Neural cell (in vitro differentiated cells): Measurements from ENCODE around the gene SDC4. TPM values are rescaled to one million over a fixed set of nuclear protein-coding genes. Genes with fewer than 3 reads are reported as not detected.

Source experiments
- H2AFZ ChIP-seq: fragments of 200-600, 300-800 bp; sonication (generic), shearing (Covaris generic); 2 replicates; pipeline ENCODE4 v1.6.0; 2014; ENCODE audit warnings: low read depth, mild to moderate bottlenecking, antibody characterized with exemption, low read length, moderate library complexity
- H3F3A ChIP-seq: fragments of 200-600 bp; shearing (Covaris generic); 2 replicates; pipeline ENCODE4 v1.6.1; 2016; ENCODE audit warnings: mild to moderate bottlenecking, moderate library complexity, mixed read lengths, antibody characterized with exemption, low read length; ENCODE audit not compliant: insufficient read depth, poor library complexity, severe bottlenecking
- H3K27ac ChIP-seq: fragments of 200-600, 300-800 bp; sonication (generic), shearing (Covaris generic); 2 replicates; pipeline ENCODE4 v1.5.1; 2014; ENCODE audit warnings: mild to moderate bottlenecking, low read length, moderate library complexity
- H3K27me3 ChIP-seq: fragments of 300-800, 200-600 bp; sonication (generic), shearing (Covaris generic); 2 replicates; pipeline ENCODE4 v1.6.0; 2014; ENCODE audit warnings: mild to moderate bottlenecking, low read depth, low read length, moderate library complexity; ENCODE audit not compliant: insufficient read depth
- H3K36me3 ChIP-seq: fragments of 300-800, 200-600 bp; sonication (generic), shearing (Covaris generic); 2 replicates; pipeline ENCODE4 v1.5.1; 2014; ENCODE audit warnings: mild to moderate bottlenecking, antibody characterized with exemption, low read length, moderate library complexity; ENCODE audit not compliant: insufficient read depth
- H3K4me2 ChIP-seq: fragments of 300-800, 200-600 bp; sonication (generic), shearing (Covaris generic); 2 replicates; pipeline ENCODE4 v1.6.0; 2014; ENCODE audit warnings: mild to moderate bottlenecking, low read length
- H3K4me3 ChIP-seq: fragments of 300-800, 200-600 bp; sonication (generic), shearing (Covaris generic); 2 replicates; pipeline ENCODE4 v1.5.1; 2014; ENCODE audit warnings: mild to moderate bottlenecking, low read length, moderate library complexity
- H3K79me2 ChIP-seq: fragments of 200-600 bp; shearing (Covaris generic); replicated peaks from 2 replicates; pipeline ENCODE4 v1.6.0; 2014; ENCODE audit warnings: mild to moderate bottlenecking, low read length, moderate library complexity; ENCODE audit not compliant: insufficient read depth
- H3K9ac ChIP-seq: fragments of 300-800, 200-600 bp; sonication (generic), shearing (Covaris generic); 2 replicates; pipeline ENCODE4 v1.6.1; 2016; ENCODE audit warnings: mild to moderate bottlenecking, low read length, mixed read lengths
- H3K9me2 ChIP-seq: fragments of 200-600 bp; shearing (Covaris generic); 2 replicates; pipeline ENCODE4 v1.6.1; 2016; ENCODE audit warnings: mild to moderate bottlenecking, low read length, mixed read lengths; ENCODE audit not compliant: insufficient read depth
- H3K9me3 ChIP-seq: fragments of 200-600, 300-800 bp; sonication (generic), shearing (Covaris generic); 2 replicates; pipeline ENCODE4 v1.6.1; 2016; ENCODE audit warnings: mild to moderate bottlenecking, mixed run types, low read length, moderate library complexity, mixed read lengths
- H4K20me1 ChIP-seq: fragments of 200-600 bp; shearing (Covaris generic); 2 replicates; pipeline ENCODE4 v1.6.1; 2016; ENCODE audit warnings: mild to moderate bottlenecking, mixed run types; ENCODE audit not compliant: insufficient read depth
- EP300 ChIP-seq: fragments of 450-650 bp; conservative IDR thresholded peaks from 2 replicates; pipeline ENCODE4 v1.6.1; 2014; ENCODE audit warnings: antibody characterized with exemption, mild to moderate bottlenecking, moderate library complexity; ENCODE audit not compliant: poor library complexity, severe bottlenecking
- EZH2 ChIP-seq: fragments of 200-600, 300-800 bp; shearing (Covaris generic), sonication (generic); IDR thresholded peaks from 2 replicates; pipeline ENCODE4 v1.6.1; 2014; ENCODE audit warnings: antibody characterized with exemption, low read length, borderline replicate concordance, mild to moderate bottlenecking; ENCODE audit not compliant: insufficient read depth, poor library complexity, severe bottlenecking
- MXI1 ChIP-seq: fragments of 450-650 bp; conservative IDR thresholded peaks from 2 replicates; pipeline ENCODE4 v1.6.1; 2014; ENCODE audit warnings: antibody characterized with exemption, mild to moderate bottlenecking; ENCODE audit not compliant: poor library complexity, severe bottlenecking
- POLR2AphosphoS5 ChIP-seq: IDR thresholded peaks from 2 replicates; pipeline ENCODE4 v1.6.1; 2012
- RAD21 ChIP-seq: fragments of 450-650 bp; conservative IDR thresholded peaks from 2 replicates; pipeline ENCODE4 v1.6.1; 2014; ENCODE audit warnings: antibody characterized with exemption, mild to moderate bottlenecking, moderate library complexity
- SMC3 ChIP-seq: fragments of 450-650 bp; conservative IDR thresholded peaks from 2 replicates; pipeline ENCODE4 v1.6.1; 2014; ENCODE audit warnings: antibody characterized with exemption, mild to moderate bottlenecking, moderate library complexity; ENCODE audit not compliant: poor library complexity
- TAF1 ChIP-seq: IDR thresholded peaks from 2 replicates; pipeline ENCODE4 v1.6.1; 2012; ENCODE audit warnings: low read depth
- polyA plus RNA-seq: library from polyadenylated mRNA; depleted of rRNA; stranded (reverse); fragments of >200 nt; gene quantifications from 2 replicates; pipeline ENCODE4 v1.2.3, GENCODE V29; 2014
- TF ChIP-seq, protein P1 (sequence below): IDR thresholded peaks from 2 replicates; pipeline ENCODE4 v1.6.1; 2012; ENCODE audit warnings: borderline replicate concordance
- TF ChIP-seq, protein P2 (sequence below): fragments of 450-650 bp; IDR thresholded peaks from 2 replicates; pipeline ENCODE4 v1.5.1; 2014; ENCODE audit warnings: antibody characterized with exemption, mild to moderate bottlenecking, moderate library complexity; ENCODE audit not compliant: poor library complexity, severe bottlenecking

Gene SDC4
- polyA plus RNA-seq, 1 donor from 2014 or later: not detected

DNA sequence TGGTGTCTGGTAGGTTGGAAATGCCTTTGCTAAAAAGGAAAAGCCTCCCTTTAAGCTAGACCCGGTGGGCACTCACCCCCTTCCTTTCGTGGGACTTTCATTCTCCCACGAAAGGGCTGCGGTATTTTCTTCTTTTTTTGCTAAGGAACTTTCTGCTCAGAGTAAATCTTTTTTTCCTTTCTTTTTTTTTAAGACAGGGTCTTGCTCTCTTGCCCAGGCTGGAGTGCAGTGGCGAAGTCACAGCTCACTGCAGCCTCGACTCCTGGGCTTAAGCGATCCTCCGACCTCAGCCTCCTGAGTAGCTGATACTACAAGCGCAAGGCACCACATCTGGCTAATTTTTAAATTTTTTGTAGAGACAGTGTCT is 25.9 kb upstream of the SDC4 start:
- H3K4me3 ChIP-seq: no peak overlapping the region
- H2AFZ ChIP-seq: no peak overlapping the region
- H3K9me2 ChIP-seq: no peaks in the 10 kb centered on the region
- no peak overlapping the region for H3K9ac ChIP-seq
- no peaks in the 10 kb centered on the region for H3K27me3 ChIP-seq
- no peaks in the 10 kb centered on the region for H3K36me3 ChIP-seq
- H3K79me2 ChIP-seq: no peaks in the 10 kb centered on the region
- TF ChIP-seq POLR2AphosphoS5 (no peak), RAD21 (no peak), MXI1 (no peak), SMC3 (no peak), EZH2 (no peak), EP300 (no peak), TAF1 (no peak)
- TF ChIP-seq, protein P1, sequence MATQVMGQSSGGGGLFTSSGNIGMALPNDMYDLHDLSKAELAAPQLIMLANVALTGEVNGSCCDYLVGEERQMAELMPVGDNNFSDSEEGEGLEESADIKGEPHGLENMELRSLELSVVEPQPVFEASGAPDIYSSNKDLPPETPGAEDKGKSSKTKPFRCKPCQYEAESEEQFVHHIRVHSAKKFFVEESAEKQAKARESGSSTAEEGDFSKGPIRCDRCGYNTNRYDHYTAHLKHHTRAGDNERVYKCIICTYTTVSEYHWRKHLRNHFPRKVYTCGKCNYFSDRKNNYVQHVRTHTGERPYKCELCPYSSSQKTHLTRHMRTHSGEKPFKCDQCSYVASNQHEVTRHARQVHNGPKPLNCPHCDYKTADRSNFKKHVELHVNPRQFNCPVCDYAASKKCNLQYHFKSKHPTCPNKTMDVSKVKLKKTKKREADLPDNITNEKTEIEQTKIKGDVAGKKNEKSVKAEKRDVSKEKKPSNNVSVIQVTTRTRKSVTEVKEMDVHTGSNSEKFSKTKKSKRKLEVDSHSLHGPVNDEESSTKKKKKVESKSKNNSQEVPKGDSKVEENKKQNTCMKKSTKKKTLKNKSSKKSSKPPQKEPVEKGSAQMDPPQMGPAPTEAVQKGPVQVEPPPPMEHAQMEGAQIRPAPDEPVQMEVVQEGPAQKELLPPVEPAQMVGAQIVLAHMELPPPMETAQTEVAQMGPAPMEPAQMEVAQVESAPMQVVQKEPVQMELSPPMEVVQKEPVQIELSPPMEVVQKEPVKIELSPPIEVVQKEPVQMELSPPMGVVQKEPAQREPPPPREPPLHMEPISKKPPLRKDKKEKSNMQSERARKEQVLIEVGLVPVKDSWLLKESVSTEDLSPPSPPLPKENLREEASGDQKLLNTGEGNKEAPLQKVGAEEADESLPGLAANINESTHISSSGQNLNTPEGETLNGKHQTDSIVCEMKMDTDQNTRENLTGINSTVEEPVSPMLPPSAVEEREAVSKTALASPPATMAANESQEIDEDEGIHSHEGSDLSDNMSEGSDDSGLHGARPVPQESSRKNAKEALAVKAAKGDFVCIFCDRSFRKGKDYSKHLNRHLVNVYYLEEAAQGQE: no peak
- TF ChIP-seq, protein P2, sequence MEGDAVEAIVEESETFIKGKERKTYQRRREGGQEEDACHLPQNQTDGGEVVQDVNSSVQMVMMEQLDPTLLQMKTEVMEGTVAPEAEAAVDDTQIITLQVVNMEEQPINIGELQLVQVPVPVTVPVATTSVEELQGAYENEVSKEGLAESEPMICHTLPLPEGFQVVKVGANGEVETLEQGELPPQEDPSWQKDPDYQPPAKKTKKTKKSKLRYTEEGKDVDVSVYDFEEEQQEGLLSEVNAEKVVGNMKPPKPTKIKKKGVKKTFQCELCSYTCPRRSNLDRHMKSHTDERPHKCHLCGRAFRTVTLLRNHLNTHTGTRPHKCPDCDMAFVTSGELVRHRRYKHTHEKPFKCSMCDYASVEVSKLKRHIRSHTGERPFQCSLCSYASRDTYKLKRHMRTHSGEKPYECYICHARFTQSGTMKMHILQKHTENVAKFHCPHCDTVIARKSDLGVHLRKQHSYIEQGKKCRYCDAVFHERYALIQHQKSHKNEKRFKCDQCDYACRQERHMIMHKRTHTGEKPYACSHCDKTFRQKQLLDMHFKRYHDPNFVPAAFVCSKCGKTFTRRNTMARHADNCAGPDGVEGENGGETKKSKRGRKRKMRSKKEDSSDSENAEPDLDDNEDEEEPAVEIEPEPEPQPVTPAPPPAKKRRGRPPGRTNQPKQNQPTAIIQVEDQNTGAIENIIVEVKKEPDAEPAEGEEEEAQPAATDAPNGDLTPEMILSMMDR: no peak
- H3K27ac ChIP-seq: no peak overlapping the region
- no peaks in the 10 kb centered on the region for H3F3A ChIP-seq
- no peaks in the 10 kb centered on the region for H3K9me3 ChIP-seq
- no peak overlapping the region for H3K4me2 ChIP-seq
- H4K20me1 ChIP-seq: no peaks in the 10 kb centered on the region

DNA sequence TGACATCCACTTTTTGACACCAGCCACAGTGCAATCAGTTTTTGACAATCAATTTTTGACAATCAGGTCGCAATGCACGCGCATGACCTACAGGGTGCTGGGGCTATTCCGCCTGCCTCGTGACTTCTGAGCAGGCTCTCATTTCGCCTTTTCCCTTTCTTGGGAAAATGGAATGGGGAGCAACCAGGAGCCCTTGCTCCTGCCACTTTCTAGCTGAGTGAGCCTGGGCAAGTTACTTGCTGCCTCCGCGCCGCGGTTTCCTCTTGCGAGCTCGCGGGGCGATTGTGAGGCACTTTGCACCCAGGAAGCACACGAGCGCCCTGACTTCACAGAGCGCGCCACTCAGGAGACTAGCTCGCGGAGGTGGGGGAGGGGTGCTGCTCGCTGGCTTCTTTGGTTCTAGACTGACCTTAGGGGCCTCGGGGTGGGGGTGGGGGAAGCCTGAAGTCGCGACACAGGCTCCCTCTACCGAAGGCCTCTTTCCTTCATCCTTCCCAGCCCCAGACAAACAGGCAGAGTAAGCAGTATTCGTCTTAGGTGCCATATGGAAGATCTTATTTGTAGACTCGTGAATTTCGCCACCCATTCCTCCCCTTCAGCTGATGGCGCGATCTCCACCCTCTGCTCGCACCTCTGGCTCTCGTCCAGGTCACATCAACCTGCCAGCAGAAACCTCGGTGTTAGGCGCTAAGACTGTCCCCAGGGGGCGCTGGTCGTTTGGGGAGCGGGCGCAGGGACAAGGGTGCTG is 25.3 kb upstream of the SDC4 start:
- Histone ChIP-seq H3K9ac (no peak overlapping the region), H4K20me1 (no peaks in the 10 kb centered on the region), H3K4me2 (no peak overlapping the region), H3K4me3 (no peak overlapping the region), H3F3A (no peaks in the 10 kb centered on the region), H2AFZ (no peak overlapping the region), H3K9me2 (no peaks in the 10 kb centered on the region), H3K36me3 (no peaks in the 10 kb centered on the region), H3K9me3 (no peaks in the 10 kb centered on the region), H3K79me2 (no peaks in the 10 kb centered on the region), H3K27me3 (no peaks in the 10 kb centered on the region), H3K27ac (no peak overlapping the region)
- TF ChIP-seq EZH2 (no peak), EP300 (no peak), SMC3 (peak; percentile 30)
- TF ChIP-seq, protein P2: no peak
